ENCODE measurements around the gene TMEM120A.

The TMEM120A gene

DNA sequence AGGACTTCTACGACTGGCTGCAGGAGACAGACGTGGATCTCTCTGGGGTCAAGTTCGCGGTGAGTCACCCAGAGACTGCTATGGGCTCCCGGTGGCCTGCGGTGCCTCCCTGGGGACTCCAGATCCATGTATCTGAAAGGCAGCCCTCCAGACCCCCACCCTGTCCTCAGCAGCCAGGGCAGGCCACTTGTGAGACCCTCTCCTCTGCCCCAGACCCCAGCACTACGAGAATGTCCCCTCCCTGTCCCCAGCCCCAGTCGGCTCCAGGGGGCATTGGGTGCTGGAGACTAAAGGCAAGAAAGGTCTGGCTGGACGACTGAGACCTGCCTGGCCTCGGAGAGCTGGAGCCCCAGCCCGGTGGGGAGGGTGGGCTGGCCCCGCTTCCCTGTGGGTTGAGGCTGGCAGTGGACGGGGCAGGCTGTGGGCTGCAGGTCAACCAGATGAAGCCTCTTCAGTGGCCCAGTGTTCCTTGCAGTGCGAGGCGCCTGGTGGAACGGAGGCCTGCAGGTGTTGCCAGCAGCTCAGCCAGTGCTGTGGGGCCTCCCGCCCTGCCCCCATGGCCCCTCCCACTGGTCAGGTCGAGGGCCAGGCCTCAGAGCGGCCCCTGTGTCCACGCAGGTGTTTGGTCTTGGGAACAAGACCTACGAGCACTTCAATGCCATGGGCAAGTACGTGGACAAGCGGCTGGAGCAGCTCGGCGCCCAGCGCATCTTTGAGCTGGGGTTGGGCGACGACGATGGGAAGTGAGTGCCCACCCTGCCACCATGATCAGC is 13.8 kb downstream of the TMEM120A start:
- TF ChIP-seq TAF1 (IDR thresholded peaks at IDR 0.05; ENCODE audit: borderline replicate concordance, insufficient read depth, low read length) = no peak
- no peak for TF ChIP-seq SIN3A (IDR thresholded peaks at IDR 0.05; ENCODE audit: borderline replicate concordance, insufficient read depth, low read length)
- TF ChIP-seq, protein P1, sequence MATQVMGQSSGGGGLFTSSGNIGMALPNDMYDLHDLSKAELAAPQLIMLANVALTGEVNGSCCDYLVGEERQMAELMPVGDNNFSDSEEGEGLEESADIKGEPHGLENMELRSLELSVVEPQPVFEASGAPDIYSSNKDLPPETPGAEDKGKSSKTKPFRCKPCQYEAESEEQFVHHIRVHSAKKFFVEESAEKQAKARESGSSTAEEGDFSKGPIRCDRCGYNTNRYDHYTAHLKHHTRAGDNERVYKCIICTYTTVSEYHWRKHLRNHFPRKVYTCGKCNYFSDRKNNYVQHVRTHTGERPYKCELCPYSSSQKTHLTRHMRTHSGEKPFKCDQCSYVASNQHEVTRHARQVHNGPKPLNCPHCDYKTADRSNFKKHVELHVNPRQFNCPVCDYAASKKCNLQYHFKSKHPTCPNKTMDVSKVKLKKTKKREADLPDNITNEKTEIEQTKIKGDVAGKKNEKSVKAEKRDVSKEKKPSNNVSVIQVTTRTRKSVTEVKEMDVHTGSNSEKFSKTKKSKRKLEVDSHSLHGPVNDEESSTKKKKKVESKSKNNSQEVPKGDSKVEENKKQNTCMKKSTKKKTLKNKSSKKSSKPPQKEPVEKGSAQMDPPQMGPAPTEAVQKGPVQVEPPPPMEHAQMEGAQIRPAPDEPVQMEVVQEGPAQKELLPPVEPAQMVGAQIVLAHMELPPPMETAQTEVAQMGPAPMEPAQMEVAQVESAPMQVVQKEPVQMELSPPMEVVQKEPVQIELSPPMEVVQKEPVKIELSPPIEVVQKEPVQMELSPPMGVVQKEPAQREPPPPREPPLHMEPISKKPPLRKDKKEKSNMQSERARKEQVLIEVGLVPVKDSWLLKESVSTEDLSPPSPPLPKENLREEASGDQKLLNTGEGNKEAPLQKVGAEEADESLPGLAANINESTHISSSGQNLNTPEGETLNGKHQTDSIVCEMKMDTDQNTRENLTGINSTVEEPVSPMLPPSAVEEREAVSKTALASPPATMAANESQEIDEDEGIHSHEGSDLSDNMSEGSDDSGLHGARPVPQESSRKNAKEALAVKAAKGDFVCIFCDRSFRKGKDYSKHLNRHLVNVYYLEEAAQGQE (IDR thresholded peaks at IDR 0.05; ENCODE audit: insufficient read depth in 1 of 2, low read depth in 2 of 2, low read length in 2 of 2) = no peak
- TF ChIP-seq POLR2AphosphoS5 (IDR thresholded peaks at IDR 0.05; ENCODE audit: low read depth, low read length) = no peak
- no peak for TF ChIP-seq FOXP2 (optimal IDR thresholded peaks at IDR 0.05; ENCODE audit: borderline replicate concordance, extremely low read depth, extremely low read length, insufficient read depth)

DNA sequence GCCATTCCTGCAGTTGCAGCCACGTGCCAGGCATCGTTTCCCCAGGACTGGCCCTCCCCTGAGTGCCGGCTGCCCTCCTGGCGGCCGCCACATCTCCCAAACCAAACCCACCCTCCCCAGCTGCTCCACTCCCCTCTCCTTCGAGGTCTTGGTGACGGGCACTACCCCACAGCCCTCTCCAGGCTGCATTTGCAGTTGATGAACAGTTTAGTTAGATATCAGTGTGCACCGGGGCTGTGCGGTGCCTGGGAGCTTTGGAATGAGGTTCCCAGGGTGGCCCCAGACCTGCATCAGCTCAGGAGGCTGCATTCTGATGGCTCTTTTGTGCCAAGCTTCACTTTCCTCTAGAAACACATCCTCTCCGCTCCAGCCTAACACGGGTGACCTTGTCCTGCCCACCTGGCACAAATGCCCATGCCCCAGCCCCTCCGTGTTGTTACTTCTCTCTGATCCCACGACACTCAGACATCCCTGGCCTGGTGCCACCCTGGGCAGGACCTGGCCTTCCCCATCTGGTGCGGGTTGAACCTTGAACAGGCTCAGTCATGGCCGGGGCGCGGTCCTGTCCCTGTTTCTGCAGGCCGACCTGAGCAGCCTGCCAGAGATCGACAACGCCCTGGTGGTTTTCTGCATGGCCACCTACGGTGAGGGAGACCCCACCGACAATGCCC is 14.5 kb downstream of the TMEM120A start:
- TF ChIP-seq POLR2AphosphoS5 (IDR thresholded peaks at IDR 0.05; ENCODE audit: low read depth, low read length) = no peak
- TF ChIP-seq, protein P1 (IDR thresholded peaks at IDR 0.05; ENCODE audit: insufficient read depth in 1 of 2, low read depth in 2 of 2, low read length in 2 of 2) = no peak
- no peak for TF ChIP-seq FOXP2 (optimal IDR thresholded peaks at IDR 0.05; ENCODE audit: borderline replicate concordance, extremely low read depth, extremely low read length, insufficient read depth)
- no peak for TF ChIP-seq TAF1 (IDR thresholded peaks at IDR 0.05; ENCODE audit: borderline replicate concordance, insufficient read depth, low read length)

- TF ChIP-seq, protein P1 (IDR thresholded peaks at IDR 0.05; ENCODE audit: insufficient read depth in 1 of 2, low read depth in 2 of 2, low read length in 2 of 2) = no peak
- TF ChIP-seq TAF1 (IDR thresholded peaks at IDR 0.05; ENCODE audit: borderline replicate concordance, insufficient read depth, low read length) (no peak), SIN3A (IDR thresholded peaks at IDR 0.05; ENCODE audit: borderline replicate concordance, insufficient read depth, low read length) (no peak), FOXP2 (optimal IDR thresholded peaks at IDR 0.05; ENCODE audit: borderline replicate concordance, extremely low read depth, extremely low read length, insufficient read depth) (no peak), POLR2AphosphoS5 (IDR thresholded peaks at IDR 0.05; ENCODE audit: low read depth, low read length) (no peak)
Measured at GRCh38 chr7:75977743-75978142, 16.7 kb downstream of the TMEM120A start.

DNA sequence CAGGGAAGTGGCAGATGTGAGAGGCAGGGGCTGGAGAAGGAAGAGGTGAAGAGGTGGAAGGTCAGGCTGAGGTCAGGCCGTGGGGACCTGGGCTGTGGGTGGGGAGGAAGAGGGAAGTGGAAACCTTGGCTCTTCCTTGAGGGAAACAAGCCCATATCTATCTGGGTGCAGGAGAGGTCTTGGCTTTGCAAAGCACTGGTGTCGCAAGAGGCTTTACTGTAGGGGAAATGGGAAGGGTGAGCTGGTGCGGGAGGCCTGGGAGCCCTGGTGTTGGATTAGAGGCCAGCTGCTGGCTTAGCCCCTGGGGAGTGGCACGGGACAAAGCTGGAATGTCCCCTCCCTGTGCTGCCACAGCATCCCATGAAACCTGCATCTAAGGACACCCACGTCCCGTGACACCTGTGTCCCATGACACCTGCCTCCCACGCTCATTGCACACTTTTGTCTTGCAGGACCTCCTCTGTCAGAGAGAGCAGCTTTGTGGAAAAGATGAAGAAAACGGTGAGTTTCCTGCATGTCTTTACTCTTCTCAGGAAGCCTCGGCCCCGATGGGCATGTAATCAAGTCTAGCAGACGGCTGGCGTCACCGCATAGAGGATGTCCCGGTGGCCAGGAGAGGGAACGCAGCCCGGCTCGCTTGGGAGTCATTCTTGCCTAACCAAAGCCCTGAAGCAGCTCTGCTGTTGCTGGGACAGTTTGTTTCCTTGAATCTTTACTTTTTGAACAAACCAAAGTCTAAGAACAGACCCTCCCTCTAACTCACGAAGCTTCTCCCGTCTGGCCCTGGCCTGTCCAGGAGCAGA is 22.2 kb downstream of the TMEM120A start:
- TF ChIP-seq, protein P1 (IDR thresholded peaks at IDR 0.05; ENCODE audit: insufficient read depth in 1 of 2, low read depth in 2 of 2, low read length in 2 of 2) = no peak
- TF ChIP-seq TAF1 (IDR thresholded peaks at IDR 0.05; ENCODE audit: borderline replicate concordance, insufficient read depth, low read length) (no peak), FOXP2 (optimal IDR thresholded peaks at IDR 0.05; ENCODE audit: borderline replicate concordance, extremely low read depth, extremely low read length, insufficient read depth) (no peak)
